GM12801 (cell line): ENCODE data around the gene APOBEC2.

Experiments used
- CTCF ChIP-seq: IDR thresholded peaks from one replicate; pipeline ENCODE4 v1.5.1; 2011; ENCODE audit warnings: control low read depth; ENCODE audit not compliant: insufficient read length; ENCODE audit errors: extremely low read depth

Gene APOBEC2

DNA sequence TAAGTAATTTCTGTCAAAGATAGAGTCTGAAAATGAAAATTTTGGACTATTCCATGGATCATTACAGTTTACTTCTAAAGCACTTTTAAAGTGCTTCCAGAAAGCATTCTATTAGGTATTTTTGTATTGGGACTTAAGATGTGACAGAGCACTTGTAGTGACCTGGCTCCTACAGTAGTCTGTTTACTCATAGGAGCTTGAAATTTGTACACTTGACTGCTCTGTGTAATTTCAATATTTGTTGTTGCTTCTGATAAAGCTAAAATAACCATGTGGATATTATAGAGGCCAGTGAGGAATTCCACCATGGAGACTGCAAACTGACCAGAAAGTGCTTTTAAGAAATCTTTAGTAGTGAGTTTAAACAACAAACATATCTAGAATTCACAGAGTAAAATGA is 30.1 kb downstream of the APOBEC2 start:
- TF ChIP-seq CTCF = no peak

DNA sequence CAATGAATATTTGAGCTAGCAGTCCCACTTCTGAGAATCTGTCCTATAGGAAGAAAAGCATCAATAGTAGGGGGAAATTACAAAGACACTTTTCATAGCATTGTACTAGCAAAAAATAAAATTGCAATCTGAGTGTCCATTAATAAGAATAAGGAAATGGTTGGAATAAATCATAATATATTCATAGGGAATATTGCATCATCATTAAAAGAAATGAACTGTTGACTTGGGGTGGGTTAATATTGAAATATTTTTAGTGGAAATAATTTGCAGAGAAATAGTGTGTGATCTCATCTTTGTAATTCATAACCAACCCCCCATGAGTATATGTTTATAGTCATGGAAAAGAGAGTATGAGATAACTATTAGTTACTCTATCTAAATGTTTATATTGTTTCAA is 32.2 kb downstream of the APOBEC2 start:
- TF ChIP-seq CTCF = no peak

DNA sequence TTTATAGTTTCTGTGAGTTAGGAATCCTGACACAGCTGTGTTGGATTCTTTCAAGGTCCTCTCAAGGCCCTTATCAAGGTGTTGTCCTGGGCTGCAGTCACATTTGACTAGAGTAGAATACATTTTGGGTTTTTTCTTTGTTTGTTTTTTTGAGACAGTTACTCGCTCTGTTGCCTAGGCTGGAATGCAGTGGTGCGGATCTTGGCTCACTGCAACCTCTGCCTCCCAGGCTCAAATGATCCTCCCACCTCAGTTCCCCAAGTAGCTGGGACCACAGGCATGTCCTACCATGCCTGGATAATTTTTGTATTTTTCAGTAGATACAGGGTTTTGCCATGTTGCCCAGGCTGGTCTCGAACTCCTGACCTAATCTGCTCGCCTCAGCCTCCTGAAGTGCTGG is 35.4 kb downstream of the APOBEC2 start:
- TF ChIP-seq CTCF = no peak

GRCh38 chr6:41090841-41091761 is 38.1 kb downstream of the APOBEC2 start:
- no peak for TF ChIP-seq CTCF

GRCh38 chr6:41092421-41093140 is 39.6 kb downstream of the APOBEC2 start:
- TF ChIP-seq CTCF = no peak

GRCh38 chr6:41093729-41094128 is 40.7 kb downstream of the APOBEC2 start:
- TF ChIP-seq CTCF = no peak

DNA sequence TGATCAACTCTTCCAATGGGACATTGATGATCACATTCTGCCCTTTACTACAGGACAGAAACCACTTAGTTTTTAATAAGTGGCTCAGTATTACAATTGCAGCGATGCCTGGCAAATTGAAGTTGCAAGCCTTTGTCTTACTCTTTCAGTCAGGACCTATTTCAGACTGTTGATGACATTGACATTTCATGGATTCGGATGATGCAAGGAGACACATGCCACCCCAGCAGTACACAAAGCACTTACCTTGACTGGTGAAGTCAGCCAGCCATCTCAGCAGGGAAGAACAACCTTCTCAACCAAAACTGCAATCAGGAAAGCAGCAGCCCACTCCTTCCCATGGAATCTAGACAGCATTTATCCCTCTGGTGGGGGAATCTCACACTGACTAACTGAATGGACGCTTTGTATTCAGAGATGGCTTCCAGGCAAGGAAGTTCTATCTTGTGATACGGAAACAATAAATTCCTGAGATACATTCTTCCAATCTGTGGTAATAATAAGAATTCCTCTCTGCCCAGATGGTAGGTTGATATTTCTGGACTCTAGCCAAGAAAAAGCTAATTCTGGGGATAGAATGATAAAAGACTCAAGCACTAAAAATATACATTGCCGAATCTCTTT is 44.6 kb downstream of the APOBEC2 start:
- TF ChIP-seq CTCF = no peak
